GM12874 (cell line): Measurements from ENCODE around the gene MEGF6.

Source experiments
- TF ChIP-seq, protein P1 (sequence below): IDR thresholded peaks from 2 replicates; pipeline ENCODE4 v1.5.1; 2011; ENCODE audit warnings: low read depth, mild to moderate bottlenecking, control low read depth, low read length, moderate library complexity; ENCODE audit not compliant: insufficient read depth

The MEGF6 gene

GRCh38 chr1:3623441-3624199 is 12.3 kb upstream of the MEGF6 start:
- TF ChIP-seq, protein P1, sequence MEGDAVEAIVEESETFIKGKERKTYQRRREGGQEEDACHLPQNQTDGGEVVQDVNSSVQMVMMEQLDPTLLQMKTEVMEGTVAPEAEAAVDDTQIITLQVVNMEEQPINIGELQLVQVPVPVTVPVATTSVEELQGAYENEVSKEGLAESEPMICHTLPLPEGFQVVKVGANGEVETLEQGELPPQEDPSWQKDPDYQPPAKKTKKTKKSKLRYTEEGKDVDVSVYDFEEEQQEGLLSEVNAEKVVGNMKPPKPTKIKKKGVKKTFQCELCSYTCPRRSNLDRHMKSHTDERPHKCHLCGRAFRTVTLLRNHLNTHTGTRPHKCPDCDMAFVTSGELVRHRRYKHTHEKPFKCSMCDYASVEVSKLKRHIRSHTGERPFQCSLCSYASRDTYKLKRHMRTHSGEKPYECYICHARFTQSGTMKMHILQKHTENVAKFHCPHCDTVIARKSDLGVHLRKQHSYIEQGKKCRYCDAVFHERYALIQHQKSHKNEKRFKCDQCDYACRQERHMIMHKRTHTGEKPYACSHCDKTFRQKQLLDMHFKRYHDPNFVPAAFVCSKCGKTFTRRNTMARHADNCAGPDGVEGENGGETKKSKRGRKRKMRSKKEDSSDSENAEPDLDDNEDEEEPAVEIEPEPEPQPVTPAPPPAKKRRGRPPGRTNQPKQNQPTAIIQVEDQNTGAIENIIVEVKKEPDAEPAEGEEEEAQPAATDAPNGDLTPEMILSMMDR: no peak

DNA sequence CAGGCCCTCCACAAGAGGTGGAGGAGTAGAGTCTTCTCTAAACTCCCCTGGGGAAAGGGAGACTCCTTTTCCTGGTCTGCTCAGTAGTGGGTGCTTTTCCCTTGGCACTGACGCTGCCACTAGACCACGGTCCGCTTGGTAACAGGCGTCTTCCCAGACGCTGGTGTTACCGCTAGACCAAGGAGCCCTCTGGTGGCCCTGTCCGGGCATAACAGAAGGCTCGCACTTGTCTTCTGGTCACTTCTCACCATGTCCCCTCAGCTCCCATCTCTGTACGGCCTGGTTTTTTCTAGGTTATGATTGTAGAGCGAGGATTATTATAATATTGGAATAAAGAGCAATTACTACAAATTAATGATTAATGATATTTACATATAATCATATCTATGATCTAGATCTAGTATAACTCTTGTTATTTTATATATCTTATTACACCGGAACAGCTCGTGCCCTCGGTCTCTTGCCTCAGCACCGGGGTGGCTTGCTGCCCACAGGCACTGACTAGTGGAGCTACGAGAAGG is 9.9 kb upstream of the MEGF6 start:
- TF ChIP-seq, protein P1: peak; percentile 51; the same call in 1 of the 2 replicates

GRCh38 chr1:3620708-3621107 is 9.4 kb upstream of the MEGF6 start:
- TF ChIP-seq, protein P1: no peak

- TF ChIP-seq, protein P1: peak; percentile 71
Measured at GRCh38 chr1:3618881-3619671, 7.8 kb upstream of the MEGF6 start.

GRCh38 chr1:3618531-3618880 is 7.2 kb upstream of the MEGF6 start:
- TF ChIP-seq, protein P1: no peak

DNA sequence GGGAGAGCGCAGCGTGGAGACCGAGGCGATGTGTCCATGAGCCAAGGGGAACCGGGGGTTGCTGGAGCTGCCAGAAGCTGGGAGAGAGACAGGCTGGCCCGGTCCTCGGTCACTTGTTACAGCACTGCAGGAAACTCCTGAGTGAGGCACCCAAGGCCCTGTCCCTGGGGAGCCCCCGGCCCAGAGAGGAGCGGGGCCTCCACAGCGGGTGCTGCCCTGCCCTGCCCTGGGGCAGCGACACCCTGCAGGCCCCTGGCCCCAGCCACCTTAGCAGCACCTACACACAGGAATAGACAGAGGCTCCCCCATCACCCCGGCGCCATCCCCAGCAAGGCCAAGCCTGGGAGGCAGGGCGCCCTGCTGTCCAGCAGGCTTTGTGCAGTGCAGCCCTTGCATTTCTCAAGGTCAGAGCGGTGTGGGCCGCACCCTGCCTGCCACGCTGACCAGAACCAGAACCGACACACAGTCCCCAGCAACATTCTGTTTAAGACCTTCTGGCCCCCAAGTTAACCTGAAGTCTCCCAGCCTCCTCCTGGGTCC is 6.6 kb upstream of the MEGF6 start:
- TF ChIP-seq, protein P1: no peak

- TF ChIP-seq, protein P1: no peak
Measured at GRCh38 chr1:3616861-3617260, 5.6 kb upstream of the MEGF6 start.
